ENCODE measurements around the gene UNC5A. TPM values are rescaled to one million over a fixed set of nuclear protein-coding genes. Genes with fewer than 3 reads are reported as not detected.

Gene UNC5A
- total RNA-seq, 1 experiment from 2014 or later, result 0.05 TPM

GRCh38 chr5:176818391-176819098, 8.2 kb downstream of the UNC5A start:
- no peak for DNase-seq (ENCODE audit: low read depth)

GRCh38 chr5:176819476-176819875, 9.1 kb downstream of the UNC5A start:
- no peak for DNase-seq (ENCODE audit: low read depth)

GRCh38 chr5:176820937-176821336, 10.6 kb downstream of the UNC5A start:
- no peak for DNase-seq (ENCODE audit: low read depth)

- DNase-seq (ENCODE audit: low read depth), result no peak
These were observed 11.1 kb downstream of the UNC5A start for GRCh38 chr5:176821441-176821840.

- peak; percentile 37 for DNase-seq (ENCODE audit: low read depth)
These were observed 11.9 kb downstream of the UNC5A start for GRCh38 chr5:176822041-176822792.

GRCh38 chr5:176822793-176823481, 12.6 kb downstream of the UNC5A start:
- DNase-seq (ENCODE audit: low read depth), result peak; percentile 26

GRCh38 chr5:176823869-176824412, 13.6 kb downstream of the UNC5A start:
- no peak for DNase-seq (ENCODE audit: low read depth)

GRCh38 chr5:176824604-176825003, 14.2 kb downstream of the UNC5A start:
- no peak for DNase-seq (ENCODE audit: low read depth)

- DNase-seq (ENCODE audit: low read depth), result no peak
These were observed 14.9 kb downstream of the UNC5A start for GRCh38 chr5:176825234-176825633.

- DNase-seq (ENCODE audit: low read depth), result no peak
These were observed 15.6 kb downstream of the UNC5A start for GRCh38 chr5:176825957-176826356.

- no peak for DNase-seq (ENCODE audit: low read depth)
These were observed 17.5 kb downstream of the UNC5A start for GRCh38 chr5:176827736-176828414.

- DNase-seq (ENCODE audit: low read depth), result no peak
These were observed 19.0 kb downstream of the UNC5A start for GRCh38 chr5:176829320-176829719.

- no peak for DNase-seq (ENCODE audit: low read depth)
These were observed 20.1 kb downstream of the UNC5A start for GRCh38 chr5:176830422-176830994.

GRCh38 chr5:176830995-176831423, 20.6 kb downstream of the UNC5A start:
- DNase-seq (ENCODE audit: low read depth), result no peak

GRCh38 chr5:176831425-176831824, 21.1 kb downstream of the UNC5A start:
- no peak for DNase-seq (ENCODE audit: low read depth)

GRCh38 chr5:176832162-176832561, 21.8 kb downstream of the UNC5A start:
- DNase-seq (ENCODE audit: low read depth), result no peak

- no peak for DNase-seq (ENCODE audit: low read depth)
These were observed 22.9 kb downstream of the UNC5A start for GRCh38 chr5:176833286-176833685.

- DNase-seq (ENCODE audit: low read depth), result no peak
These were observed 25.6 kb downstream of the UNC5A start for GRCh38 chr5:176835918-176836317.

GRCh38 chr5:176836811-176837706, 26.7 kb downstream of the UNC5A start:
- no peak for DNase-seq (ENCODE audit: low read depth)

- DNase-seq (ENCODE audit: low read depth), result peak; percentile 71
These were observed 27.4 kb downstream of the UNC5A start for GRCh38 chr5:176837707-176838115.

All from HT1080 (cell line).